NCI-H128 (cell line): ENCODE measurements around the gene CDKL4.
"Not testable (repeated sequence)": the region's sequence is repeated elsewhere in the genome, so short reads cannot be mapped to it uniquely, and the experiment has no call there.

Experiments used
- DNase-seq: peaks from one replicate; lab custom pipeline; 2025; ENCODE audit not compliant: unreplicated experiment; lab: John Stamatoyannopoulos, UW

The CDKL4 gene

GRCh38 chr2:39243469-39244123 is at the start of gene CDKL4:
Gene CDKL4, minus strand, starts transcription at chr2:39243970.
- DNase-seq: no peak

- DNase-seq: no peak
These were observed 46.7 kb upstream of the CDKL4 start for GRCh38 chr2:39290433-39290832.

- DNase-seq: no peak
These were observed 45.8 kb upstream of the CDKL4 start for GRCh38 chr2:39289609-39290008.

- DNase-seq: no peak
These were observed 39.8 kb upstream of the CDKL4 start for GRCh38 chr2:39283561-39283960.

GRCh38 chr2:39281391-39281790 is 37.6 kb upstream of the CDKL4 start:
- DNase-seq: no peak

- no peak for DNase-seq
These were observed 31.2 kb upstream of the CDKL4 start for GRCh38 chr2:39275016-39275415.

GRCh38 chr2:39269941-39270340 is 26.2 kb upstream of the CDKL4 start:
- no peak for DNase-seq

- DNase-seq: no peak
These were observed 23.2 kb upstream of the CDKL4 start for GRCh38 chr2:39266916-39267434.

GRCh38 chr2:39266139-39266805 is 22.5 kb upstream of the CDKL4 start:
- no peak for DNase-seq

- no peak for DNase-seq
These were observed 21.5 kb upstream of the CDKL4 start for GRCh38 chr2:39265315-39265714.

- DNase-seq: no peak
These were observed 21.0 kb upstream of the CDKL4 start for GRCh38 chr2:39264733-39265132.

DNA sequence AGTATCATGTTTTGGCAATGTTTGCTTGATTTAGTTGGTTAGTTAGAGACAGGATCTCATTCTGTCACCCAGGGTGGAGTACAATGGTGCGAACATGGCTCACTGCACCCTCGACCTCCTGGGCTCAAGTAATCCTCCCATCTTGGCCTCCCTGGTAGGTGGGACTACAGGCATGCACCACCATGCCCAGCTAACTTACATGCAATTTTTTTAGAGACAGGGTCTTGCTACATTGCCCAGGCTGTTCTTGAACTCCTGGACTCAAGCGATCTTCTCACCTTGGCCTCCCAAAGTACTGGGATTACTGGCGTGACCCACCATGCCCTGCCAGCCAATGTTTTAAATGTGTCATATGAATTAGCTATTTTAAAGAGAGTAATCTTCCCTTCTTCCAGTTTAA is 16.3 kb upstream of the CDKL4 start:
- no peak for DNase-seq

DNA sequence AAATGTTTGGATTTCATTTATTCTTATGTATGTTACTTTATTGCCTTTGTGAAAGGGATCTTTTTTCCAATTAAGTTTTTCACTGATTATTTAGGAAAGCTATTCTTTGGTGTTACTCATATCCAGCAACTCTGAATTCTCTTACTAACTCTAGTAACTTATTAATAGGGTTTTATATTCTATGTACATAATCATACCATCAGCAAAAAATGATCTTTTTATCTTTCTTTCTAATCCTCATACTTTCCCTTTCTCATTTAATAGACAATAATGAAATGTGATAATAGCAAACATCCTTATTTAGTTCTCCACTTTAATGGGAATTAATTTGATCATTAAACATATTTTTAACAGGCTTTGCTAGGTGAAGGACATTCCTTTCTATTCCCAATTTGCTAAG is 12.3 kb upstream of the CDKL4 start:
- DNase-seq: no peak

GRCh38 chr2:39252888-39253518 is 9.2 kb upstream of the CDKL4 start:
- DNase-seq: no peak

DNA sequence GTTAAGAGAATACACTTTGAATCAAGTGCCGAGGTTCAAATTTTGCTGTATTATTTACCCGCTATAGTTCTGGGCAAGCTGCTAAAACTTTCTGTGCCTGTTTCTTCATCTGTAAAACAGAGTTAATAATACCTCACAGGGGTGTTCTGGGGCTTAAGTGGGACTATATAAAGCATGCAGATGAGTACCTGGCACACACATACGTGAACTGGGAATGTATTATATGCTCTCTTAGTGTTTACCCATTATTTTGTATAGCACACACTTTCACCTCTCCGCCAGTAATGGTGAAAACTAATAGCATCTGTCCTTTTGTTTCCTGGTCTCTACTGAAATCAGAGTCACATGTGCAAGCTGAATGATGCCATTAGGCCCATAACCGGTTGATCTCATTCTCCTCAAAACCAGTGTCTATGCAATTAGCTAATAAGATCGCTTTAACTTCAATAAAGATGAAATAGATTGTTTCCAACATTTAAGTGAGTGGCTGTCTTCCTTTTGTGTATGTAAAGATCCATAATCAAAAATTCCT is 3.8 kb upstream of the CDKL4 start:
- DNase-seq: peak; percentile 76

GRCh38 chr2:39246382-39246980 is 2.7 kb upstream of the CDKL4 start:
- DNase-seq: no peak

GRCh38 chr2:39244963-39245625 is 1.3 kb upstream of the CDKL4 start:
- DNase-seq: not testable (repeated sequence)

DNA sequence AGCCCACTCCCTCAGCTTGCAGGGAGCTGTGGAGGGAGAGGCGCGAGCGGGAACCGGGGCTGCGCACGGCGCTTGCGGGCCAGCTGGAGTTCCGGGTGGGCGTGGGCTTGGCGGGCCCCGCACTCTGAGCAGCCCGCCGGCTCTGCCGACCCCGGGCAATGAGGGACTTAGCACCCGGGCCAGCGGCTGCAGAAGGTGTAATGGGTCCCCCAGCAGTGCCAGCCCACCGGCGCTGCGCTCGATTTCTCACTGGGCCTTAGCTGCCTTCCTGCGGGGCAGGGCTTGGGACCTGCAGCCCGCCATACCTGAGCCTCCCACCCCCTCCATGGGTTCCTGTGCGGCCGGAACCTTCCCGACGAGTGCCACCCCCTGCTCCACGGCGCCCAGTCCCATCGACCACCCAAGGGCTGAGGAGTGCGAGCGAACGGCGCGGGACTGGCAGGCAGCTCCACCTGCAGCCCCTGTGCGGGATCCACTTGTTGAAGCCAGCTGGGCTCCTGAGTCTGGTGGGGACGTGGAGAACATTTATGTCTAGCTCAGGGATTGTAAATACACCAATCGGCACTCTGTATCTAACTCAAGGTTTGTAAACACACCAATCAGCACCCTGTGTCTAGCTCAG is 582 bp upstream of the CDKL4 start:
- not testable (repeated sequence) for DNase-seq

DNA sequence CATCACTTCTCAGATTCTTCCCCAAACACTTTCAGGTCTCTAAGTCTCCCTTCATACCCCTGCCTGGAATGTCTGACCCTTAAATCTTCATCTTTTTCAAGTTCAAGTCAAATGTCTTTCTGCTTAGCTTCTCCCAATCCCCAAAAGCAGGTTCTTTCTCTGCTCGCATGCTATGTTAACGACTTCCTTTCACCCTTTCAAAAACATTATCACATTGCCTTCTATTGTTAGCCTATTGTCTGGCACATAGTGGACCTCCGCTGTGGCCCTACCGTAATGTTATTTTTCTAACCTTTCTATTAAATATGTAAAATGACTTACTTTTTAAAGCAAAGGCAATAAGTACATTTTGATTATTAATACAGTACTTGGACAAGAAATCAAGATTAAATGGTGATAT is 2.2 kb downstream of the CDKL4 start:
- DNase-seq: no peak

- DNase-seq: no peak
These were observed 3.0 kb downstream of the CDKL4 start for GRCh38 chr2:39240758-39241157.

DNA sequence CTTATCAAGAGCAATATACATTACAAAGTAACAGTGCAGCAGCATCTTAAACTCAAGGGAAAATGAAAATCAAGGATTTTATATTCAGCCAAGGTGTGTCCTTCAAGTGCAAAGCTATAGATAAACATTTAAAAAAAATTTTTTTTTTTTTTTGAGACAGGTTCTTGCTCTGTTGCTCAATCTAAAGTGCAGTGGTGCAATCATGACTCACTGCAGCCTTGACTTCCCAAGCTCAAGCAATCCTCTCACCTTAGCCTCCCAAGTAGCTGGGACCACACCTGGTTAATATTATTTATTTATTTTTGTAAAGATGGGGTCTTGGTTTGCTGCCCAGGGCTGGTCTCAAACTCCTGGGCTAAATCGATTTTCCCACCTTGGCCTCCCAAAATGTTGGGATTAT is 9.0 kb downstream of the CDKL4 start:
- DNase-seq: no peak
